Heart right ventricle (tissue), 16 donors: ENCODE results near the gene TMEM244. TPM values are rescaled to one million over a fixed set of nuclear protein-coding genes. Genes with fewer than 3 reads are reported as not detected.

Experiments used
- ATAC-seq, 8 donors: fragments of 200-7000 bp; cut with Tn5 transposase; one replicate each; pipeline ENCODE4 v1.9.1; 2020; ENCODE audit warnings: mild to moderate bottlenecking in 8 of 8, moderate library complexity in 8 of 8, moderate number of reproducible peaks in 1 of 8
- DNase-seq, 2 donors: peaks; one replicate each; pipeline ENCODE4 v3.0.0-alpha.2; 2020
- H3K27ac ChIP-seq, 10 donors: fragments of 200-600 bp; sonication (generic) in 2 of 10; one replicate each; pipeline versions ENCODE4 v1.5.0 to v1.8.0; 2020 to 2022; ENCODE audit warnings: mild to moderate bottlenecking in 3 of 10
- H3K27me3 ChIP-seq, 7 donors: fragments of 200-600 bp; one replicate each; pipeline ENCODE4 v1.8.0; 2021 to 2022; ENCODE audit warnings: mild to moderate bottlenecking in 2 of 7
- H3K36me3 ChIP-seq, 9 donors: fragments of 200-600 bp; sonication (generic) in 1 of 9; one replicate each; pipeline versions ENCODE4 v1.5.0 to v1.8.0; 2020 to 2022; ENCODE audit warnings: mild to moderate bottlenecking in 2 of 9
- H3K4me1 ChIP-seq, 9 donors: fragments of 200-600 bp; sonication (generic) in 1 of 9; one replicate each; pipeline versions ENCODE4 v1.5.0 to v1.8.0; 2020 to 2022; ENCODE audit warnings: mild to moderate bottlenecking in 4 of 9
- H3K4me3 ChIP-seq, 10 donors: fragments of 200-600 bp; sonication (generic) in 2 of 10; one replicate each; pipeline versions ENCODE4 v1.5.0 to v1.8.0; 2020 to 2022; ENCODE audit warnings: mild to moderate bottlenecking in 7 of 10, moderate library complexity in 2 of 10
- H3K9me3 ChIP-seq, 11 donors: fragments of 200-600 bp in 10 of 11; sonication (generic) in 2 of 11; one replicate each; pipeline versions ENCODE4 v1.5.0 to v1.8.0; 2013 to 2022; ENCODE audit warnings: mild to moderate bottlenecking in 2 of 11, control low read depth in 1 of 11, moderate library complexity in 1 of 11
- WGBS, 2 donors: extraction: QIAGEN DNeasy Blood & Tissue Kit; methylation state at CpG; one replicate each; pipeline ENCODE4 v1.1.7; 2013; ENCODE audit warnings: inconsistent platforms in 1 of 2; 5-methylcytosine and 5-hydroxymethylcytosine counted together
- intact Hi-C, 10 donors: fragments of 100-400 bp; cut with DNase I; formaldehyde crosslinking; loops; one replicate each; pipeline versions ENCODE4 v1.11.1 to v1.14.2; 2022
- polyA plus RNA-seq, 2 donors: library from polyadenylated mRNA; stranded (reverse); fragments of 200-250 nt; gene quantifications; one replicate each; pipeline ENCODE4 v1.2.3, GENCODE V29; 2013
- total RNA-seq, 10 donors: library from RNA; stranded (reverse); fragmentation: NEBNext Ultra II Directional in 3 of 10; extraction: Animal tissue kit (Norgen Biotek cat#: 25700) in 3 of 10; gene quantifications; one replicate each; pipeline versions ENCODE4 v1.2.1 to v1.2.4, GENCODE V29; 2021 to 2023
- TF ChIP-seq, protein P1 (sequence below), 9 donors: fragments of 200-600 bp; sonication (generic) in 2 of 9; IDR thresholded peaks; one replicate each; pipeline versions ENCODE4 v1.5.0 to v1.8.0; 2021 to 2022; ENCODE audit warnings: antibody characterized with exemption in 9 of 9, mild to moderate bottlenecking in 5 of 9, moderate library complexity in 1 of 9
- donor health status: Arrhythmogenic right ventricular cardiomyopathy.
- donor health status: ischemic (EF 13 %, LVEDD 7.1; RV severe dilation, severe dysfunction).
- donor health status: healthy with polysubstance abuse.
- donor health status: DM: no; HTN: yes; CAD: no.
- donor health status: DM: no; HTN: no; CAD: no.
- donor health status: ischemic (EF 25% LVEDD 6.9; RV normal size, moderate dysfunction).
- donor health status: ischemic (EF 25% LVEDD 5.7; RV mildly dilated, moderate dysfunction).
- donor health status: healthy.
- donor health status: DM: yes; HTN: yes; CAD: no.
- donor health status: Ischemic cardiomyopathy.
- donor health status: ischemic (EF 35%, LVEDD 5.7; RV mildly dilated, moderate dysfunction).
- donor health status: nonischemic (EF 11% LVEDD 7.7; RV severe dilation, severe dysfunction).
- donor health status: DM: yes; HTN: yes; CAD: no.
- donor health status: PGD.
- donor health status: ischemic (EF 29% LVEDD 5.4; RV normal size, mild dysfunction).
- donor health status: nonischemic (EF 23%, LVEDD 6.1; RV moderate dilation, normal function).

The TMEM244 gene
- total and polyA plus RNA-seq, 12 donors, result not detected

DNA sequence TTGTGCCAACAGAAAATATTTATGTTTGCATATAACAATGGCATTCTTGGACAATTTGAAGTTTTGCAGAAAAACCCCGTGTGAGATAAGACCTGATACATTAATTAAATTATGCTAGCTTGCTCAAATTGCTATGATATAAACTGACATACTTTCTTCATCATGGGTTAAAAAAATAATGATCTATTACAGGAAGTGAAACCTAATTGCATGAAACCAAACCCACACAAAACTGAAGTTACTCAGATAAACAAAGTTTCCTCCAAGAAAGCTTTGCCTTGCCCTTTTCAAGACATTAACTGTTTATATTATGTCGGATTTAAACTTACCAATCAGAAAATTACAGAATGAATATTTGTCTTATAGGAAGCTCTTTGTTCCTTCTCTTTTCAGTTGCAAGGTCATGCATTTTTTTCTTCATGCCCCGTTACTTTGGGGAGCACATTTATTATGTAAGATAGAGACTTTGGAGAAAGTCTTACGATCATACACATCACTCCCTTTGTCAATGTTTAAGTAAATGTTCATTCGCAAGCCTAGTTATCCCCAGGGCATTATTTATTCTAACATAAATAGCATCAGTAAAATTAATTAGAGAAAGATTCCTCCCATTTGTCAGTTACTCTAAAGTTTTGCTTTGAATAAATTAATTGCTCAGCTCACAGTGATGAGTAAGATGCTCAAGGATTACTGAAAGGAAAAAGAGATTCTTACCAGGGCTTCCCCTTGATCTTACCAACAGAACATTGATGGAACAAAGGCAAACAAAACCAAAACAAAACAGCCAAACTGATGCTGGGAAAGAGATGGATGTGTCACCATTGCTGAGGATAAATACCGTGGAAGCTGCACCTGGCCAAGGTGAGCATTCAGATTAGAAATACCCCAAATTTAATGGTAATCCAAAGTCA is 14.8 kb upstream of the TMEM244 start:
- Histone ChIP-seq H3K9me3 (peaks cover 0 to 15% (median 0%) of the 10 kb centered on the region in 11 donors), H3K4me3 (no peak overlapping the region), H3K4me1 (peaks cover 0 to 8% (median 0%) of the 10 kb centered on the region in 9 donors), H3K27me3 (peaks cover 0 to 18% (median 0%) of the 10 kb centered on the region in 7 donors), H3K27ac (peak overlapping the region in 1 of 10 donors; percentile 17), H3K36me3 (no peaks in the 10 kb centered on the region)
- WGBS, 2 donors, result 73 to 77% methylated on average over 6 of the region's 6 CpGs
- ATAC-seq (no peak), DNase-seq (no peak)
- TF ChIP-seq, protein P1, sequence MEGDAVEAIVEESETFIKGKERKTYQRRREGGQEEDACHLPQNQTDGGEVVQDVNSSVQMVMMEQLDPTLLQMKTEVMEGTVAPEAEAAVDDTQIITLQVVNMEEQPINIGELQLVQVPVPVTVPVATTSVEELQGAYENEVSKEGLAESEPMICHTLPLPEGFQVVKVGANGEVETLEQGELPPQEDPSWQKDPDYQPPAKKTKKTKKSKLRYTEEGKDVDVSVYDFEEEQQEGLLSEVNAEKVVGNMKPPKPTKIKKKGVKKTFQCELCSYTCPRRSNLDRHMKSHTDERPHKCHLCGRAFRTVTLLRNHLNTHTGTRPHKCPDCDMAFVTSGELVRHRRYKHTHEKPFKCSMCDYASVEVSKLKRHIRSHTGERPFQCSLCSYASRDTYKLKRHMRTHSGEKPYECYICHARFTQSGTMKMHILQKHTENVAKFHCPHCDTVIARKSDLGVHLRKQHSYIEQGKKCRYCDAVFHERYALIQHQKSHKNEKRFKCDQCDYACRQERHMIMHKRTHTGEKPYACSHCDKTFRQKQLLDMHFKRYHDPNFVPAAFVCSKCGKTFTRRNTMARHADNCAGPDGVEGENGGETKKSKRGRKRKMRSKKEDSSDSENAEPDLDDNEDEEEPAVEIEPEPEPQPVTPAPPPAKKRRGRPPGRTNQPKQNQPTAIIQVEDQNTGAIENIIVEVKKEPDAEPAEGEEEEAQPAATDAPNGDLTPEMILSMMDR (IDR thresholded peaks at IDR 0.05), result no peak
- intact Hi-C loops, result no loop called here

DNA sequence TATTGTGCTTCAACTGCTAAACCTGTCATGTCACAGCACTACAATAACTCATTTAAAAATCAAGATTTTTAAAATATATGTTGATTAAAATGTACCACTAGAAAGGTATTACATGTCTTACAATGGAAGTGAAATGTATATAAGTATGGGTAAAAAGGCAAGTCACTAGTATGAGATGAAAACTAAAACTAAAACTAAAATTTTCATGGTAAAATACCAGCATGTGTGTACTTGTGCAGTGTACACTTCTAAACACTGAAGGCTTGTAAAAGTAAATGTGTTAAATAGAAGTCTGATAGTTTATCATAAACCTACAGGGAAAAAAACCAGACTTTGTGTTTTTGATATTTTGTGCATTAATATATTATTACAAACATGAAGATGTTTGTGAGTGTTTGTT is 13.7 kb upstream of the TMEM244 start:
- Histone ChIP-seq H3K36me3 (no peaks in the 10 kb centered on the region), H3K27ac (no peak overlapping the region), H3K27me3 (peaks cover 0 to 18% (median 0%) of the 10 kb centered on the region in 7 donors), H3K9me3 (peaks cover 0 to 15% (median 0%) of the 10 kb centered on the region in 11 donors), H3K4me3 (no peak overlapping the region), H3K4me1 (peaks cover 0 to 8% (median 0%) of the 10 kb centered on the region in 9 donors)
- TF ChIP-seq, protein P1 (IDR thresholded peaks at IDR 0.05), result no peak
- DNase-seq, result no peak
- no peak for ATAC-seq
- intact Hi-C loops, result no loop called here

DNA sequence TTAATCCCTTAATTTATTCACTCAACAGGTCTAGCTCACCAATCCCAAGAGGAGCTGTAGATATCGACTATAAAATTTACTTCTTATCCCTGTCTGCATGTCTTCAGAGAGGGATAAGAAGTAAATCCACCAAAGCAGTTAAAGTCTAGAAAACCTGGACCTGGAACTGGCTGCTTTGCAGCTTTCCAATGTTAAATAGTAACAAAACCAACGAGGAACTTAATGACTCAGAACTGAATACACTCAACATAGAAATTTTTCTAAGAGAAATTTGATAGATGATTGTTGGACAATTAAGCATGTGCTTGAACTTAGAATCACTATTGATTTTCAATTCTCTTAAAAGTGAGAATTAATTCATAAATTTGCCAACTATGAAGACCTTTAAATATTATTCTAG is 11.5 kb upstream of the TMEM244 start:
- Histone ChIP-seq H3K27ac (no peak overlapping the region), H3K9me3 (peaks cover 0 to 1% (median 0%) of the 10 kb centered on the region in 11 donors), H3K27me3 (peaks cover 0 to 15% (median 0%) of the 10 kb centered on the region in 7 donors), H3K4me1 (peaks cover 0 to 8% (median 0%) of the 10 kb centered on the region in 9 donors), H3K36me3 (no peaks in the 10 kb centered on the region), H3K4me3 (no peak overlapping the region)
- no peak for ATAC-seq
- intact Hi-C loops, result no loop called here
- WGBS, 2 donors, result 41 to 55% methylated on average over 2 of the region's 2 CpGs
- TF ChIP-seq, protein P1 (IDR thresholded peaks at IDR 0.05), result no peak
- no peak for DNase-seq

DNA sequence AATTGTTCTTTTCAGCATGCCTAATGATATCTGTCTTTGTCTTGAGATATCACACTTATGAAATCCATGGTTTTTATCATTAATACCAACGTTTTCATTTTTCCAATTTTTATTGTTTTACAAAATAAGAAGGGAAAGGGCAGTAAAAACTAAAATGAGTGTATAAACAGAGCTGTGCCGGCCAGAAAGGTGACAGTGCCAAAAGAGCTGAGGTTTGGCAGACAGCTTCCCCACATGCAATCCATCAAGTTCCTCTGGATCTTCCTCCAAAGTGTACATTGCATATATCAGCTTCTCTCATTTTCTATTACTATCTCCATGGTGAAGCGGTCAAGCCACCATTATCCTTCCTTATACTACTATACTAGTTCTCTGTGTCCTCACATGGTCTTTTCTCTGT is 10.1 kb upstream of the TMEM244 start:
- Histone ChIP-seq H3K27me3 (peaks cover 0 to 15% (median 0%) of the 10 kb centered on the region in 7 donors), H3K9me3 (no peaks in the 10 kb centered on the region), H3K36me3 (no peaks in the 10 kb centered on the region), H3K4me3 (no peak overlapping the region), H3K27ac (no peak overlapping the region), H3K4me1 (peaks cover 0 to 7% (median 0%) of the 10 kb centered on the region in 9 donors)
- ATAC-seq, result no peak
- intact Hi-C loops, result no loop called here
- 49 to 53% methylated on average over 3 of the region's 3 CpGs for WGBS, 2 donors
- TF ChIP-seq, protein P1 (IDR thresholded peaks at IDR 0.05), result no peak
- DNase-seq, result no peak
